GM21576 (cell line): Measurements from ENCODE around the gene BIRC5.

Experiments used
- ATAC-seq: cut with Tn5 transposase; IDR thresholded peaks from one replicate; pipeline ENCODE4 v1.9.1; 2021; ENCODE audit warnings: mild to moderate bottlenecking, moderate library complexity; ENCODE audit not compliant: unreplicated experiment

The BIRC5 gene

GRCh38 chr17:78255029-78255656 is 41.1 kb downstream of the BIRC5 start:
- no peak for ATAC-seq

GRCh38 chr17:78255953-78256706 is 42.1 kb downstream of the BIRC5 start:
- ATAC-seq: no peak

GRCh38 chr17:78256707-78257591 is 42.9 kb downstream of the BIRC5 start:
- no peak for ATAC-seq

GRCh38 chr17:78257810-78258322 is 43.8 kb downstream of the BIRC5 start:
- no peak for ATAC-seq

- no peak for ATAC-seq
These were observed 44.5 kb downstream of the BIRC5 start for GRCh38 chr17:78258323-78259191.

- no peak for ATAC-seq
These were observed 45.1 kb downstream of the BIRC5 start for GRCh38 chr17:78259192-78259554.

- ATAC-seq: no peak
These were observed 49.1 kb downstream of the BIRC5 start for GRCh38 chr17:78263063-78263735.

GRCh38 chr17:78263736-78264340 is 49.8 kb downstream of the BIRC5 start:
- ATAC-seq: no peak

GRCh38 chr17:78264590-78264989 is 50.5 kb downstream of the BIRC5 start:
- ATAC-seq: no peak

GRCh38 chr17:78265121-78265520 is 51.1 kb downstream of the BIRC5 start:
- no peak for ATAC-seq

- no peak for ATAC-seq
These were observed 52.2 kb downstream of the BIRC5 start for GRCh38 chr17:78266231-78266631.

GRCh38 chr17:78266771-78267170 is 52.7 kb downstream of the BIRC5 start:
- ATAC-seq: no peak

GRCh38 chr17:78267253-78268073 is 53.4 kb downstream of the BIRC5 start:
- no peak for ATAC-seq

GRCh38 chr17:78268191-78268874 is 54.3 kb downstream of the BIRC5 start:
- ATAC-seq: no peak

GRCh38 chr17:78268951-78269905 is 55.2 kb downstream of the BIRC5 start:
- no peak for ATAC-seq

- ATAC-seq: no peak
These were observed 55.9 kb downstream of the BIRC5 start for GRCh38 chr17:78269955-78270381.
